Epithelial cell of esophagus (primary cell): ENCODE data around the gene TSBP1.
"Not testable (repeated sequence)": the region's sequence is repeated elsewhere in the genome, so short reads cannot be mapped to it uniquely, and the experiment has no call there.

Source experiments
- DNase-seq: peaks from one replicate; pipeline ENCODE4 v3.0.0; 2010; ENCODE audit warnings: low read depth
- H3K4me3 ChIP-seq: 2 replicates; pipeline ENCODE4 v1.5.1; 2011; ENCODE audit warnings: mild to moderate bottlenecking, low read length, control low read depth
- TF ChIP-seq, protein P1 (sequence below): IDR thresholded peaks from 2 replicates; pipeline ENCODE4 v1.5.1; 2011; ENCODE audit warnings: low read depth, mild to moderate bottlenecking, low read length, control low read depth, inconsistent platforms; ENCODE audit not compliant: insufficient read depth; ENCODE audit errors: missing control alignments

Gene TSBP1

GRCh38 chr6:32318501-32318900 lies 53.2 kb downstream of the TSBP1 start:
- no peak for DNase-seq
- no peak overlapping the region for H3K4me3 ChIP-seq
- TF ChIP-seq, protein P1, sequence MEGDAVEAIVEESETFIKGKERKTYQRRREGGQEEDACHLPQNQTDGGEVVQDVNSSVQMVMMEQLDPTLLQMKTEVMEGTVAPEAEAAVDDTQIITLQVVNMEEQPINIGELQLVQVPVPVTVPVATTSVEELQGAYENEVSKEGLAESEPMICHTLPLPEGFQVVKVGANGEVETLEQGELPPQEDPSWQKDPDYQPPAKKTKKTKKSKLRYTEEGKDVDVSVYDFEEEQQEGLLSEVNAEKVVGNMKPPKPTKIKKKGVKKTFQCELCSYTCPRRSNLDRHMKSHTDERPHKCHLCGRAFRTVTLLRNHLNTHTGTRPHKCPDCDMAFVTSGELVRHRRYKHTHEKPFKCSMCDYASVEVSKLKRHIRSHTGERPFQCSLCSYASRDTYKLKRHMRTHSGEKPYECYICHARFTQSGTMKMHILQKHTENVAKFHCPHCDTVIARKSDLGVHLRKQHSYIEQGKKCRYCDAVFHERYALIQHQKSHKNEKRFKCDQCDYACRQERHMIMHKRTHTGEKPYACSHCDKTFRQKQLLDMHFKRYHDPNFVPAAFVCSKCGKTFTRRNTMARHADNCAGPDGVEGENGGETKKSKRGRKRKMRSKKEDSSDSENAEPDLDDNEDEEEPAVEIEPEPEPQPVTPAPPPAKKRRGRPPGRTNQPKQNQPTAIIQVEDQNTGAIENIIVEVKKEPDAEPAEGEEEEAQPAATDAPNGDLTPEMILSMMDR = no peak

- H3K4me3 ChIP-seq = no peak overlapping the region
- TF ChIP-seq, protein P1 = no peak
- no peak for DNase-seq
Observed at GRCh38 chr6:32317541-32317940, 54.2 kb downstream of the TSBP1 start.

DNA sequence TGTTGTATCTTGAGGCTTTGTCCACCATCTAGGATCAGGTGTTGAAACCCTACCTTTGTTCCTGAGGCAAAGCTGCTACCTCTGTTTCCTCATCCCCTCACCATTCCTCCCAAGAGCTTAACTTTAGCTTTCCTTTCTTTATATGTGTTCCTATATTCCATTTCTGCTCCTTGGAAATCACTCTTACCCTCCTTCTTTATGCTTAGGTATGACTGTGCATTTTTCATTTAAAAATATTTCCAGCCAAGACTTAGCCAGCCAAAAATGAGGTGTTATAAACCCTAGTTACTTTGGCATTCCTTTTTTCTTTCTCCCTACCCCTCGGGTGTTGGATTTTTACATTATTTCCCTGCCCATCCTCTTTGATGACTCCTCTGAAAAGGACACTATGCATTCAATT lies 57.7 kb downstream of the TSBP1 start:
- DNase-seq = no peak
- H3K4me3 ChIP-seq = no peak overlapping the region
- TF ChIP-seq, protein P1 = no peak

DNA sequence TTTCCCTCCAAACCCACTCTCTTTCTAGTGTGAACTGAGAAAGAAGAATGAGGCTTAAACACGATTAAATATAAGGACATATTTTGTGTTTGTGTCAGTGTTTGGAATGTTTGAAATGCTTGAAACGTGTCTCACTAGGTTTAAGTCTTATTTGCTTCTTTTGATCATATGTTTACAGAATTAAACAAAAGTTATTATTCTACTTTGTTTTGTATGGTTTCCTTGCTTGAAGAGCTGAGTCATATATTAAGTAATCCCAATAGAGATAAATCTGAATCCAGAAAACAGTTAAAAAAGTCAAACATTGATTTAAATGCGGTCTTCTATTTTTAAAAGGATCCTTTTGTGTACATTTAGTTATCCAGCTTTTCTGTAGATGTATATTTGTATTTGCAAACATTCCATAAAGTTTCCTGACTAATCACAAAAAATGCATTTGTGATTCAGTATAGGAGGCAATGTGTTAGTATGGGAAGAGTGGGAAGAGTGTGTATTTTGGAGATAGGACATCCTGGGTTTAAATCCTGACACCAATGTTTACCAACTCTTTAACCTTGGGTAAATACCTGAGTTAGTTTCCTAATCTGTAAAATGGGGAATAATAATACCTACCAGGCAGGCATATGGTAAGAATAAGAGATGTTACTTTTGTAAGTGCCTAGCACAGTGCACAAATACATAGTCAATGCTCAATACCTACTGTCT lies 72.9 kb downstream of the TSBP1 start:
- peak; percentile 38 for DNase-seq

DNA sequence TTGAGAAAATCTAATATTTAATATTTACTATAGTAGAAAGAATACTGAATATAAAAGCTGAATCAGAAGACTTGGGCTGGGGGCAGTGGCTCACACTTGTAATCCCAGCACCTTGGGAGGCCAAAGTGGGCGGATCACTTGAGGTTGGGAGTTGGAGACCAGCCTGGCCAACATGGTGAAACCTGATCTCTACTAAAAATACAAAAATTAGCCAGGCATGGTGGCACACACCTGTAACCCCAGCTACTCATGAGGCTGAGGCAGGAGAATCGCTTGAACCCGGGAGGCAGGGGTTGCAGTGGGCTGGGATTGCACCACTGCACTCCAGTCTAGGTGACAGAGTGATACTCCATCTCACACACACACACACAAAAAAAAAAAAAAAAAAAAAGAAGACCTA lies 76.7 kb downstream of the TSBP1 start:
- not testable (repeated sequence) for DNase-seq, H3K4me3 ChIP-seq

More for the DNA sequence above, 72.9 kb downstream of the TSBP1 start:
- TF ChIP-seq, protein P1 = no peak
- no peak overlapping the region for H3K4me3 ChIP-seq

DNA sequence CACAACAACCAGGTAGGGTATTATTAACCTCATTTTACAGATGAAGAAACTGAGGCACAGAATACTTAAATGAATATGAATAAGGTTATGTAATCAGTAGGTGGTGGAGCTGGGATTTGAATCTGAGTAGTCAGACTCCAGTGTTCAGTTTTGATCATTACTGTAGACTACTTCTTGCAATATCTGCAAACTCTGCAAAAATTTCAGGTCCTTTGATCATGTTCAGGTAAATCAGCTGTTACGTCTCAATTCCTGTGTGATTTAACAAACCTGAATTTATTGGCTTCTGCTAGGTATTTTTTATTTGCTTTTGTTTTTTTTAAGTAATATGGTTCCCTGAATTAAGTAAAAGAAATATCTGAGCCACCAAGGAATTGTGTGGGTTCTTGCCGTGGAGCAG lies 77.1 kb downstream of the TSBP1 start:
- no peak overlapping the region for H3K4me3 ChIP-seq
- no peak for DNase-seq
- TF ChIP-seq, protein P1 = no peak

- DNase-seq = no peak
- TF ChIP-seq, protein P1 = no peak
- H3K4me3 ChIP-seq = no peak overlapping the region
Observed at GRCh38 chr6:32293695-32294094, 78.0 kb downstream of the TSBP1 start.
